Upper lobe of left lung (tissue), 4 donors: ENCODE data around the gene NFIB.

ENCODE experiments used
- CTCF ChIP-seq, 6 experiments: fragments of 450-650 bp in 4 of 6; fragments of 200-600 bp in 2 of 6; sonication (generic) in 2 of 6; IDR thresholded peaks; one replicate each; pipeline ENCODE4 v1.5.1; 2016 to 2019; ENCODE audit warnings: antibody characterized with exemption in 6 of 6
- EP300 ChIP-seq, 4 donors: sonication (generic); formaldehyde crosslinking; IDR thresholded peaks; one replicate each; pipeline ENCODE4 v1.5.1; 2017; ENCODE audit warnings: antibody characterized with exemption in 4 of 4, control low read depth in 2 of 4
- POLR2A ChIP-seq, 4 donors: fragments of 450-650 bp; IDR thresholded peaks; one replicate each; pipeline ENCODE4 v1.5.1; 2016 to 2017; ENCODE audit warnings: antibody characterized with exemption in 4 of 4, mild to moderate bottlenecking in 2 of 4
- POLR2AphosphoS5 ChIP-seq, 2 donors: sonication (generic); formaldehyde crosslinking; IDR thresholded peaks; one replicate each; pipeline ENCODE4 v1.5.1; 2017; ENCODE audit warnings: antibody characterized with exemption in 2 of 2

GRCh38 chr9:14286121-14286520, 27.8 kb downstream of the NFIB start:
- TF ChIP-seq CTCF (IDR thresholded peaks at IDR 0.05) (no peak), POLR2AphosphoS5 (IDR thresholded peaks at IDR 0.05) (no peak), POLR2A (IDR thresholded peaks at IDR 0.05) (no peak), EP300 (IDR thresholded peaks at IDR 0.05) (no peak)
